ENCODE results near the gene DIP2B.

DNA sequence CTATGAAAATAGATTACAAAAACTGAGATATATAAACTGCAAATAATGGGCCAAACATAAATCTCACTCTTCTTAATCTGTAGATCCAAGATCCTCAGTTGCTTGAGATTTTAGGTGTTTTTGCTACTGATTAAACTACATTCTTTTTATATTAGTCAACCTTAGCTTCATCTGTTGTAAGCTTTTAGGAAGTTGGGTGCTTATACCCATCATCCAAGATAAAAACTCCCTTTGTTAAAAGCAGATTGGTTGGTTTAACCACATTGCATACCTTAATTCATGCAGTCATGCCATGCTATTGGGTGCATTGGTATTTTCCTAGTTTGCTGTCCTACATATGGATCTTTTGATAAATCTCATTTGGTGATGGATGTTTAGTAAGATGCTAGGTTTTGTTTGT, 46.2 kb upstream of the DIP2B start:
- TF ChIP-seq, protein P1, sequence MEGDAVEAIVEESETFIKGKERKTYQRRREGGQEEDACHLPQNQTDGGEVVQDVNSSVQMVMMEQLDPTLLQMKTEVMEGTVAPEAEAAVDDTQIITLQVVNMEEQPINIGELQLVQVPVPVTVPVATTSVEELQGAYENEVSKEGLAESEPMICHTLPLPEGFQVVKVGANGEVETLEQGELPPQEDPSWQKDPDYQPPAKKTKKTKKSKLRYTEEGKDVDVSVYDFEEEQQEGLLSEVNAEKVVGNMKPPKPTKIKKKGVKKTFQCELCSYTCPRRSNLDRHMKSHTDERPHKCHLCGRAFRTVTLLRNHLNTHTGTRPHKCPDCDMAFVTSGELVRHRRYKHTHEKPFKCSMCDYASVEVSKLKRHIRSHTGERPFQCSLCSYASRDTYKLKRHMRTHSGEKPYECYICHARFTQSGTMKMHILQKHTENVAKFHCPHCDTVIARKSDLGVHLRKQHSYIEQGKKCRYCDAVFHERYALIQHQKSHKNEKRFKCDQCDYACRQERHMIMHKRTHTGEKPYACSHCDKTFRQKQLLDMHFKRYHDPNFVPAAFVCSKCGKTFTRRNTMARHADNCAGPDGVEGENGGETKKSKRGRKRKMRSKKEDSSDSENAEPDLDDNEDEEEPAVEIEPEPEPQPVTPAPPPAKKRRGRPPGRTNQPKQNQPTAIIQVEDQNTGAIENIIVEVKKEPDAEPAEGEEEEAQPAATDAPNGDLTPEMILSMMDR (IDR thresholded peaks at IDR 0.05), result no peak
- no peak for TF ChIP-seq POLR2AphosphoS5 (IDR thresholded peaks at IDR 0.05)

All from upper lobe of left lung (tissue), 4 donors.